Stimulated activated CD4-positive, alpha-beta T cell treated with anti-CD3 and anti-CD28 coated beads, Interleukin-15, amount 100 ng/mL, for 24 hours (primary cell): Measurements from ENCODE around the gene SLC2A2.
"Not testable (repeated sequence)": the region's sequence is repeated elsewhere in the genome, so short reads cannot be mapped to it uniquely, and the experiment has no call there.

Experiments used
- DNase-seq: peaks from one replicate; pipeline ENCODE4 v3.0.0-alpha.2; 2020

Gene SLC2A2

DNA sequence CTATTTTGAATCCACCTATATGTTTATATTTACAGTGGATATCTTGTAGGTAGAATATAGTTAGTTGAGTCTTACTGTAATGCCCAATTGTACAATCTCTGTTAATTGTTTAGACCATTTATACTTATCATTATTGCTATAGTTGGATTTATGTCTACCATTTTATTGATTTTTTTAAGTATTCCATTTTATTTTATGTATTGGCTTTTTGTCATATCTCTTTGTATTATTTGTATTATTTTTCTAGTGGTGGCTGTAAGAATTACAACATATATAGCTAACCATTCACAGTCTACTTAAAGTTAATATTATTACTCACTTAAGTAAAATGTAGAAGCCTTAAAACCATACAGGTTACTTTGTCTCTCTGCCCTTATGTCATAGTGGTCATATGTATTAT is 46.1 kb downstream of the SLC2A2 start:
- DNase-seq: no peak

DNA sequence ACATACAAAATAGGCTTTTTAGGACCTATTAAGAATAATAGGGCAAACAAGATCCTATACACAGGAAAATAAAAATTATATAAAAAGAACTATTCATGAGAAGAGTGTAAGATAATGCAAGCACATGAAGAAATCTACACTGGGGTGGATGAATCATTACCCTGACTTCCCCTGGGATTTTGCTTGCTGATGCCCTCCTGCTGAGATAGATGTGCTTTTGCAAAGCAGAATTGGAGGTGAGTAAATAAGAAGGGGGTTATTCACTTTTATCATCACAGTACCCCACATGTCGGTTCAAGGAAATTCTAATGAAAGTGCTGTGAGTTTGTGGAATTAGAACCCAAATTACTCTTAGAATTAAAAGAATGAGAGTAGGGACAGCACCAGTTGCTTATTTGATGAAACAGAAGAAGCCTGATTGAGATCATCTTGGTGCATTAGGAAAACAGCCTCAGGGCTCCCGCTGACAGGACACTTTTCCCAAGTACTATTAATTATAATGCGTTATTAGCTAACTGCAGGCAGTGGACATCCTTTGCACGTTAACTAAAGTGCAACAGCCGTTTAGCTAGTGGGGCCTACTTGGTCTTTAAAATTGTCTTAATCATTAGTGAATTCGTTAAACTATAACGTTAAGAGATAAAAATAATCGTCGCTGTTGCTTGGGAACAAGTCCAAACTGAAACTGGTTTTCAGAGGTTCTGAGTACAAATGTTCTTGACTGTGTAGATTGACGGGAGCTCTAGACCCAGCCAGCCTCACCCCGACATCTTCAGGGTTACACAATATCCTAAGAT is 48.4 kb downstream of the SLC2A2 start:
- DNase-seq: no peak

DNA sequence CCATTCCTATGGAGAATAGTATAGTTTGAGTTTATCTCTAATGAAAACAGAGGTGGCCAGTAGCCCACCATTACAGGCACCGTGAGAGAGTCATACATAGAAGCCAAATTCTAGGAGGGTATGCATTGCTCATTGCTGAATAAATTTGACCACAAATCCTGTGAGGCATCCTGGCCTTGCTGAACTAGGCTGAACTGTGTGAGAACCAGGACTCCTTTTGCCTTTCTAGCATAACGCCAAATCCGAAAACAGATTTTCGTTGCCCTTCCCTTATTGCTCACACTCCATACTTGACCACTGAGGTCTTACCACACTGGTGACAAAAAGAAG is 50.4 kb downstream of the SLC2A2 start:
- DNase-seq: no peak

DNA sequence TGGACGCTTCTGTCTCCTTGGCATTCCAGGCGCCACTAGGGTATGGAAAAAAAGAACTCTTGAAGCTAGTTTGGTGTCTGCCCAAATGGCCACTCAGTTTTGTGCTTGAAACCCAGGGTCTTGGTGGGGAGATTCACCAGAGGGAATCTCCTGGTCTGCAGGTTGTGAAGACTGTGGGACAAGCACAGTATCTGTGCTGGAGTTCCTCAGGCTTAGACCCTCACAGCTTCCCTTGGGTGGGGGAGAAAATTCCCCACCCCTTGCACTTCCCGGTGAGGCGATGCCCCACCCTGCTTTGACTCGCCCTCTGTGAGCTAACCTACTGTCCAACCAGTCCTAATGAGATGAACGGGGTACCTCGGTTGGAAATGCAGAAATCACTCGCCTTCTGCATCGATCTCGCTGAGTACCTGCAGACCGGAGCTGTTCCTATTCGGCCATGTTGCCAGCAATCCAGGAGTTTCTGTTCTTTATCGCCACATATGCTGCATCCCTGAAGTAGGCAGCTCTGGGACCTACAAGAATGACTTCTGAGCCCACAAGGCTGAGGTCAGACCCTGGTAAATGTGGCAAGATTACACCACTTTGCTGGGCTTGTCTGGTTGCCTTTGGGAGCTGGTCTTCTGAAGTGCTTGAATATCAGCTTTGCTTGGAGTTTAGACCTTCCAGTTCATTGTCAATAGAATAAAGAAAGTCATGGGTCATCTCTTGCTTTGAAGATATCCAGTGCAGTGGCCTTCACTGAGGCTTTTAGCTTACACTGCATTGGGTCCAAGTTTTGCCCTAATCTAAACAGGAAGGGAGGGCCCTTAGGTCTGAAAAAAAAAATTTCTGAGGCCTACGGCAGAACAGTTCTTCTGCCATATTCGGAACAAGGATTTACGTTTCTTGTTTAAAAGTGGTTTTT is 51.0 kb downstream of the SLC2A2 start:
- DNase-seq: no peak

DNA sequence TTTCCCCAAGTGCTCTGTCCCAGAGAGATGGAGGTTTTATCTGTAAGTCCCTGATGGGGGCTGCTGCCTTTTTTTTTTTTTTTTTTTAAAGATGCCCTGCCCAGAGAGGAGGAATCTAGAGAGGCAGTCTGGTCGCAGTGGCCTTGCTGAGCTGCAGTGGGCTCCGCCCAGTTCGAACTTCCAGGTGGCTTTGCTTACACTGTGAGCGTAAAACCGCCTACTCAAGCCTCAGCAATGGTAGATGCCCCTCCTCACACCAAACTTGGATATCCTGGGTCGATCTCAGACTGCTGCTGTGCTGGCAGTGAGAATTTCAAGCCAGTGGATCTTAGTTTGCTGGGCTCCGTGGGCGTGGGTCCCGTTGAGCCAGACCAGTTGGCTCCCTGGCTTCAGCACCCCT is 51.6 kb downstream of the SLC2A2 start:
- DNase-seq: no peak

DNA sequence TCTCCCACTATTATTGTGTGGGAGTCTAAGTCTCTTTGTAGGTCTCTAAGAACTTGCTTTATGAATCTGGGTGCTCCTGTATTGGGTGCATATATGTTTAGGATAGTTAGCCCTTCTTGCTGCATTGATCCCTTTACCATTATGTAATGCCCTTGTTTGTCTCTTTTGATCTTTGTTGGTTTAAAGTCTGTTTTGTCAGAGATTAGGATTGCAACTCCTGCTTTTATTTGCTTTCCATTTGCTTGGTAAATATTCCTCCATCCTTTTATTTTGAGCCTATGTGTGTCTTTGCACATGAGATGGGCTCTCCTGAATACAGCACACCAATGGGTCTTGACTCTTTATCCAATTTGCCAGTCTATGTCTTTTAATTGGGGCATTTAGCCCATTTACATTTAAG is 53.6 kb downstream of the SLC2A2 start:
- DNase-seq: not testable (repeated sequence)

DNA sequence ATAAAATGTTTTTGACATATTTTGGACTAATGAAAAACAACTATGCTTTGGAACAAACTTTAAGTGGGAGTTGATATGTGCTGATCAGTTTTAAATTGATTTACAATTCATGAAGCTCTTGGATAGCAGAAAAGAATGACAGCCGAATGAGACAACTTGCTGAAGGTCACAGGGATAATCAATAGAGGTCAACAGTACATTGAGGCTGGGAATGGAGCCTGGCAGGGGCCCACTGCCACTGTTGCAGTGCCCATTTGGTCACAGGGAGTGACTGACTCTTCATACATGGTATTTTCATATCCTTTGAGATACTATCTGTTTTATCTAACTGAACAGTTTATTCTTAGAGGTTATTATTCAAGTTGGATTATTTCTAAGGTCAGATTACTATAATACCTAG is 59.4 kb downstream of the SLC2A2 start:
- DNase-seq: no peak

DNA sequence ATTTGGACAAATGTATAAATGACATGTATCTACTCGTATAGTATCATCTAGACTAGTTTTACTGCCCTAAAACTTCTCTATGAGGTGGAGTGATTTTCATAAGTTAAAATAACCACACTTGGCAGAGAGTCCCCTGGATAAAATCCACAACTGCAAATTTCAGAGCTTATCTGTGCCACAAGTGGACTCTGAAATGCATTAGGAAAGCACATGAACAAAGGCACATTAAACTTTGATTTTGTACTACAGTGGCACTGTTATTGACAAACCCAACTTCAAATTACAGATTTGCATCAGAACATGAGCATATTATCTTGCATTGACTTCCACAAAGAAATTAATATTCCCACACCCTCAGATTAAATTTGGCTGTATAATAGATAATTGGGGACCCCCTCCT is 60.0 kb downstream of the SLC2A2 start:
- DNase-seq: no peak

DNA sequence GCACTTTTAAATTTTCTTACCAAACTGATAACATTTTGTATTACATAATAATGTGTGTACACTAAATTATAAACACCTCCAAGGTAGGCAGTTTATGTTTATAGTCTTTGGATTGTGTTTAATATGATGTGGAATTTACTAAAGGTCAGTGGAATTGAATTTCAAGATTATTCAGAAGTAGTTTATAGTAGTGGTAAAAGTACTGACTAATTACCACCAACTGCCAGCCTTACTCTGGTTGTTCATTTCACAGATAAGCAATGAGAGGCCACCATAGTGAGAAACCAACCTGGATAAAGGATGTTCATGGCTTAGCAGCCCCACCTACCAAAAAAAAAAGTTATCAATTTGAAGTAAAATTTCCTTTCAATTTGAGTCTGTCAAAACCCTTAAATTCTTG is 64.1 kb downstream of the SLC2A2 start:
- no peak for DNase-seq

DNA sequence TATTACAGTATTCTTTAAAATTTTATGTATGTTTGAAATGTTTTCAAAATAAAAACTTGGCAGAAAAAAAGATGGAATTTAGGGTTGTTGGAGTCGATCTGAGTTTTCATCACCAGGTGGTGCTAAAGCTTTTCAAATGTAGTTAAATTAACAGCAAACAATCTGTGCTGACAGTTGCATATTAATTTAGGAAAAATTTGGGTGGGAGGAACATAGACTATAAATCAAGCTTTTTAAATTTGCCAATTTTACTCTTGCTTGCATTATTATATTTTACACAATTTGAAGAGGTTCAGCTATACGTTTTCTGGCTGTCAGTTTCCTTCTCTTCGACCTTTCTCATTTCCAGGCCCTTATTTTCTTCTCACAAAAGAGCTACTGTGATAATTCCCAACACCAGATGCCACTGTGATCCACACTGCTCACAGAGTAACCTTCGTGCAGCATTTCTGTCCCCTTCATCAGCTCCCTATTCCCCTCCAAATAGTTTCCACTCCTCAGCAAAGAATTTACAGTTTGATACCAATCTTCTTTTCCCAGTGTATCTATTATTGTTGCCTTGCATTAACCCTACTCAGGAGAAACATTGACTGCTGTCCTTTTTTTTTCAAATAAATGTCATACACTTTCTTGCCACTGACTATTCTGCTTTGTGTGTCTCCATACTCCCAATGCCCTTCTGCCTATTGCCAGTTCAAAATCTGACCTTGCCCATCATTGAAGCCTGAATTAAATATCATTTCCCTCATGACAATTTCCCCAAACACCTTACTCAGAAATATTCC is 64.7 kb downstream of the SLC2A2 start:
- DNase-seq: no peak

DNA sequence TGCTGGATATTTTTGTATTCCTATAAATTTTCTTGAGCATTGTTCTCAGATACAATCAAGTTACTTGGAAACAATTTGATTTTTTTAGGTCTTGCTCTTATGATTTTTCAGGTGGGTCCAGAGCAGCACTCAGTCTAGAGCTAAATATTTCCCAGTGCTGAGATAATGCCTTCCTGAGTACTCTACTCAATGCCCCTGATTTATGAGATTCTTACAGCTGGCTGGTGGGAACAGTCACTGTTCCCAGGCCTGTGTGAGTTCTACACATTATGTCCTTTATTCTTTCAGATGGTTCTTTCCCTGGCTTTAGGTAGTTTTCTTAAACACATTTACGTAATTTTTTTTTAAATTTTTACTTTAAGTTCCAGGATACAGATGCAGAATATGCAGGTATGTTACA is 67.1 kb downstream of the SLC2A2 start:
- no peak for DNase-seq

DNA sequence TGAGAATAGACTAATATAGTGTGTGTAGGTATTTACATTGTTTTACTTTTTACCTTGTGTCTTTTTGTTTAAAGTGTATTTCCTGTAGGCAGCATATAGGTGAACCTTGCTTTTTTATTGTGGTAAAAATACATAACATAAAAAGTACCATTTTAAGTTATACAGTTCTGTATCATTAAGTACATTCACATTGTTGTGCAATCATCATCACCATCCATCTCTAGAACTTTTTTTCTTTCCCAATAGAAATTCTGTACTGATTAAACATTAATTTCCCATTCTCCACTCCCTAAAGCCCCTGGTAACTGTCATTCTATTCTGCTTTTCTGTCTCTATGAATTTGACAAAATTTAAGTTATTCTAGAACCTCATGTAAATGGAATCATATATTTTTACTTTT is 69.9 kb downstream of the SLC2A2 start:
- DNase-seq: no peak

DNA sequence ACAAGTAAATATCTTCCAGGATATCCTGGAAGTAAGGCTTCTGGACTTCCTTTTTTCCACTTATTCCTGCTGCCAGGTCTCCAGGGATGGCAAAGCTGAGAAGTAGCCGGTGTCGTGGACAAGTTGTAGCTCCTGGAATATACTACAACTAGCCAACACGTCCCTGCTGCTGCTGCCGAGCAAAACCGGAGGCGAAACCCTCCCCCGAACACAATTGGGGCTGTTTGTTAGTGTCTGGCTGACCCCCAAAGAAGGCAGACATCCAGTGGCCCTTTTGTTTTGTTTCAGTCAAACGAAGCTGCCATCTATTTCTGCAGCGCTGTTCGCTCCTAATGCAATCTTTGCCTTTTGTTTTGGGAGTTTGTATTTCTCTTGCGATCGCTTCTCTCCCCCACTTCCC is 72.8 kb downstream of the SLC2A2 start:
- no peak for DNase-seq

DNA sequence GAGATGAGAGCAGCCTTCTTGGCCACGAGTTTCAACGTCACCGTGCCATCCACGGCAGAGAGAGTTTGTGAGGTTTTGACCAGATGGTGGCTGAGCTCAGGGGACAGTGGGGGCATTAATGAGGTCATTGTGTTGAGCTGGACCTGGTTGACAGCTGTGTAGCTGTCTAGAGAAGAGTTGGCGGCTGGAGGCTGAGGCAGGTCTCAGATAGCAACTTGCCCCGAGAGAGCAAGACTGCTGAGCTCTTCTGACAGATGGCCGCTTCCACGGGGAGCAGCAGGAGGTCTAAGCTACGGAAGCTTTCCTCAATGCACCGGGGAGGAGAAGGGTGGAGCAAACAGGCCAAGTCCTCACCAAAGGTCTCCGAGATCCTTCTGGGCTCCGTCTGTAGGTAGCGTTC is 73.3 kb downstream of the SLC2A2 start:
- DNase-seq: no peak

DNA sequence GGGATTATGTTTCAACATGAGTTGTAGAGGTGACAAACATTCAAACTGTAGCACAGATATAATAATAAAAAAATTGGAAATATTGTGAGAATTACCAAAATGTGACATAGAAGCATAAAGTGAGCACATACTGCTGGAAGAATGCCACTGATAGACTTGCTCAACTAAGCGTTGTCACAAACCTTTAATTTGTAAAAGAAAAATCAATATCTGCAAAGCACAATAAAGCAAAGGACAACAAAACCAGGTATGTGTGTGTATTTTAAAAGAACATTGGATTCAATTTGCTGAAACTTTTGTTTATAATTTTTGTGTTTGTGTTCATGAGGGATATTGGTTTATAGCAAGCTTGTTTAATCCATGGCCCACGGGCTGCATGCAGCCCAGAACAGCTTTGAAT is 77.3 kb downstream of the SLC2A2 start:
- no peak for DNase-seq

DNA sequence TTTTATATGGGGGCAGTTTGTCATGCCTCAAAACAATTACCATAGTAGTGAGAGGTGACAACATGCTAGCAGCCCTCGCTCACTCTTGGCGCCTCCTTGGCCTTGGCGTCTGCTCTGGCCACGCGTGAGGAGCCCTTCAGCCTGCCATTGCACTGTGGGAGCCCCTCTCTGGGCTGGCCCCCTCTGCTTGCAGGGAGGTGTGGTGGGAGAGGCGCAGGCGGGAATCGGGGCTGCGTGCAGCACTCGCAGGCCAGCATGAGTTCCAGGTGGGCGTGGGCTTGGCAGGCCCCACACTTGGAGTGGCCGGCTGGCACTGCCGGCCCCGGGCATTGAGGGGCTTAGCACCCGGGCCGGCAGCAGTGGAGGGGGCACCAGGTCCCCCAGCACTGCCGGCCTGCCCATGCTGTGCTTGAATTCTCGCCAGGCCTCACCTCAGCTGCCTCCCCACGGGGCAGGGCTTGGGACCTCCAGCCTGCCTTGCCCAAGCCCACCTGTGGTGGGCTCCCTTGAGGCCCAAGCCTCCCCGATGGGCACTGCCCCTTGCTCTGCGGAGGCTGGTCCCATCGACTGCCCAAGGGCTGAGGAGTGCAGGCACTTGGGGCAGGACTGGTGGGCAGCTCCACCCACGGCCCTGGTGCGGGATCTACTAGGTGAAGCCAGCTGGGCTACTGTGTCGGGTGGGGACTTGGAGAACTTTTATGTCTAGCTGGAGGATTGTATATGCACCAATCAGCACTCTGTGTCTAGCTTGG is 79.3 kb downstream of the SLC2A2 start:
- DNase-seq: no peak
